SU-DHL-6 (cell line): Measurements from ENCODE around the gene SLC25A29.
A peak's percentile ranks its signal among the peaks of the same experiment; 100 is the strongest.

Experiments
- H2AFZ ChIP-seq: fragments of 200-600 bp; sonication (generic); 2 replicates; pipeline ENCODE4 v1.6.1; 2014; ENCODE audit warnings: low read depth, mild to moderate bottlenecking, moderate library complexity, mixed read lengths, antibody characterized with exemption, low read length; ENCODE audit not compliant: severe bottlenecking
- H3F3A ChIP-seq: fragments of 200-600 bp; shearing (Covaris generic); 2 replicates; pipeline ENCODE4 v1.6.0; 2016; ENCODE audit warnings: antibody characterized with exemption, mild to moderate bottlenecking; ENCODE audit not compliant: insufficient read depth
- H3K27ac ChIP-seq: fragments of 200-600 bp; sonication (generic); 2 replicates; pipeline ENCODE4 v1.5.1; 2016; ENCODE audit warnings: low read depth, mild to moderate bottlenecking, low read length, moderate library complexity, mixed read lengths
- H3K27me3 ChIP-seq: fragments of 200-600 bp; sonication (generic), shearing (Covaris generic); 2 replicates; pipeline ENCODE4 v1.6.0; 2014; ENCODE audit warnings: mild to moderate bottlenecking, low read length
- H3K36me3 ChIP-seq: fragments of 200-600 bp; sonication (generic); 2 replicates; pipeline ENCODE4 v1.6.1; 2014; ENCODE audit warnings: mild to moderate bottlenecking, low read length, mixed read lengths
- H3K4me2 ChIP-seq: fragments of 300-600, 200-600 bp; shearing (Covaris generic), sonication (generic); 2 replicates; pipeline ENCODE4 v1.6.0; 2014; ENCODE audit warnings: low read length, low read depth, mild to moderate bottlenecking; ENCODE audit not compliant: poor library complexity, severe bottlenecking
- H3K4me3 ChIP-seq: fragments of 200-600 bp; sonication (generic); 2 replicates; pipeline ENCODE4 v1.5.1; 2014; ENCODE audit warnings: antibody characterized with exemption, low read length, mild to moderate bottlenecking, mixed read lengths; ENCODE audit not compliant: insufficient read depth, poor library complexity, severe bottlenecking
- H3K79me2 ChIP-seq: fragments of 200-600 bp; sonication (generic); 2 replicates; pipeline ENCODE4 v1.6.1; 2014; ENCODE audit warnings: mild to moderate bottlenecking, low read length, moderate library complexity; ENCODE audit not compliant: insufficient read depth
- H3K9ac ChIP-seq: fragments of 200-600 bp; sonication (generic); 2 replicates; pipeline ENCODE4 v1.7.0; 2014; ENCODE audit warnings: mild to moderate bottlenecking, low read length
- H3K9me2 ChIP-seq: fragments of 200-600 bp; sonication (generic); replicated peaks from 2 replicates; pipeline ENCODE4 v1.6.1; 2014; ENCODE audit warnings: low read length; ENCODE audit not compliant: insufficient read depth
- H3K9me3 ChIP-seq: fragments of 200-600 bp; sonication (generic); 2 replicates; pipeline ENCODE4 v1.6.1; 2014; ENCODE audit warnings: low read length, mixed read lengths; ENCODE audit not compliant: insufficient read depth
- H4K20me1 ChIP-seq: fragments of 200-600 bp; sonication (generic); 2 replicates; pipeline ENCODE4 v1.6.1; 2014; ENCODE audit warnings: low read depth, mild to moderate bottlenecking, antibody characterized with exemption, low read length, moderate library complexity, mixed read lengths
- CTCF ChIP-seq: fragments of 200-600 bp; sonication (generic); IDR thresholded peaks from one replicate; pipeline ENCODE4 v1.5.1; 2017; ENCODE audit warnings: antibody characterized with exemption, mild to moderate bottlenecking, low read length, moderate library complexity; ENCODE audit not compliant: insufficient read depth, poor library complexity, severe bottlenecking
- EZH2phosphoT487 ChIP-seq: fragments of 200-600 bp; sonication (generic), shearing (Covaris generic); conservative IDR thresholded peaks from 2 replicates; pipeline ENCODE4 v1.6.1; 2018; ENCODE audit warnings: mild to moderate bottlenecking, antibody characterized with exemption, low read length, moderate library complexity, mixed read lengths

The SLC25A29 gene

DNA sequence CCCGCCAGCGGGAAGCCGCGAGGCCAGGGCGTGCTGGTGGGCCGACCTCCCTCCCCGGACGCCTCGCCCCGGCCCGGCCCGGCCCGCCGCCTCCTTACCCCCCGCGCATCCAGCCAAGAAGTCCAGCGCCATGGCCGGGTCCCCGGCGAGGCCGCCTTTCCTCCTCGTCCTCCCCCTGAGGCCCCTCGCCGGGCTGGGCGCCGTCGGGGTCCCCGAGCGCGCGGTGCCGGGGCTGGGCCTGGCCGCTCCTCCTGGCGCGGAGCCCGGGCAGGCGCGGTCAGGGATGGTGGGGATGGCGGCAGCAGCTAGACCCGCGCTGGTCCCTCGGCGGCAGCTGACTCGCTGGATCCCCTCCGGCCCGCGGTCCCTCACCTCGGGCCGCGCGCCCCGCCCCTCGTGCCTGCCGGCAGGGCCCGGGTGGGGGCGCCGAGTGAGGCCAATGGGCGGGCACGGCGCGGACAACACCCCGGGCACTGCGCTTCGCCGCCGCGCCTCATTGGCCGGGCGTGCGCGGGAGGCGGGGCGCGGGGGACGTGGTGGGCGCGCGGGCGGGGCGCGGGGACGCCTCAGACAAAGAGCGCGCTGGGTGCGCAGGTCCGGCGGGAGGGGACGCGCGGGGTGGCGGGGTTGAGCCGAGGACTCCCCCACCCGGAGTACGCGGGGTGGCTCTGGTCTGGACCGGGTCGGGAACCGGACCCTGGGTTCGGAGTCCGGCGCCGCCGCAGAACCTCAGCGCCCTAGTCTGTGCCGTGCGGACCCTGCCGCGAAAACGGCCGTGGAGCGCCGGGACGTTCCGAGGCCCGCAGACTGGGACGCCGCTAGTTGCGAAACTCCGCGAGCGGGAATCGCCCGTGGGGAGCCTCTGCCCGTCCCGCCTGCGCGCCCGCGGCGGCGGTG, at the start of gene SLC25A29:
TSS of gene SLC25A29 (minus strand) at position 344 of the 897 bp plus-strand sequence. CDS start at position 132, 212 bp downstream.
- Histone ChIP-seq H3K9me3 (no peaks in the 10 kb centered on the region), H3K79me2 (no peaks in the 10 kb centered on the region), H3K27ac (no peak within 1 kb of the TSS), H3K9me2 (no peaks in the 10 kb centered on the region), H3K36me3 (no peaks in the 10 kb centered on the region), H3F3A (no peaks in the 10 kb centered on the region), H2AFZ (peak within 1 kb of the TSS; percentile 73), H3K4me2 (peak within 1 kb of the TSS; percentile 56), H3K27me3 (no peaks in the 10 kb centered on the region), H3K4me3 (peak within 1 kb of the TSS; percentile 65), H3K9ac (peak within 1 kb of the TSS; percentile 56), H4K20me1 (no peaks in the 10 kb centered on the region)
- TF ChIP-seq CTCF = no peak

DNA sequence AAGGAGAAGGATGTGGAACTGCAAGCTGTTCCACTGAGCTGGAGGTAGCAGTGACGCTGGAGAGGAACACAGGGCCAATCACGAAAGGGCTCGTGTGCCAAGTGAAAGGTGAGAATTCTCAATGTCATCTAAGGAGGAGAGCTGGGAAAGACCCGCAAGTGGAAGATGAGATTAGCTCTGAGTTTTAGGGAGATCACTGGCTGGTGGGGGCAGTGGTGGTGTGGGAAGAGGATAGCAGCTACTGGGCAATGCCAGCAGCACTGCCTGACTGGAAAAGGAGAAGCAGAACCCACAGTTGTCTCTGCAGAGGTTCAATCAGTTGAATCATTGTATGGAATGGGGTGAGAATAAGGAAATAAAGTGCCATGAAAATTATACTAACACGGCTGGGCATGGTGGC, 44.7 kb upstream of the SLC25A29 start:
- H3K79me2 ChIP-seq = no peaks in the 10 kb centered on the region
- H4K20me1 ChIP-seq = no peaks in the 10 kb centered on the region
- TF ChIP-seq EZH2phosphoT487 = no peak
- no peaks in the 10 kb centered on the region for H3K36me3 ChIP-seq
- H3K9me3 ChIP-seq = no peaks in the 10 kb centered on the region
- no peak overlapping the region for H3K27ac ChIP-seq
- H3K4me2 ChIP-seq = no peak overlapping the region
- H3K9me2 ChIP-seq = no peaks in the 10 kb centered on the region
- H3K9ac ChIP-seq = no peak overlapping the region
- H3K27me3 ChIP-seq = no peaks in the 10 kb centered on the region
- H3K4me3 ChIP-seq = no peak overlapping the region
- no peaks in the 10 kb centered on the region for H3F3A ChIP-seq
- no peak overlapping the region for H2AFZ ChIP-seq

- no peaks in the 10 kb centered on the region for H3K79me2 ChIP-seq
- no peaks in the 10 kb centered on the region for H3K9me3 ChIP-seq
- H3K9ac ChIP-seq = no peak overlapping the region
- no peak for TF ChIP-seq EZH2phosphoT487
- no peak for TF ChIP-seq CTCF
- H3K4me3 ChIP-seq = no peak overlapping the region
- no peak overlapping the region for H3K4me2 ChIP-seq
- no peaks in the 10 kb centered on the region for H3K9me2 ChIP-seq
- H3K27me3 ChIP-seq = no peaks in the 10 kb centered on the region
- H3K36me3 ChIP-seq = no peaks in the 10 kb centered on the region
- no peak overlapping the region for H3K27ac ChIP-seq
- H3F3A ChIP-seq = no peaks in the 10 kb centered on the region
- H4K20me1 ChIP-seq = no peaks in the 10 kb centered on the region
- no peak overlapping the region for H2AFZ ChIP-seq
Measured at GRCh38 chr14:100350276-100350926, 44.2 kb upstream of the SLC25A29 start.
